HPDE6-E6E7 (cell line): Measurements from ENCODE around the gene OR4A15.

Experiments used
- DNase-seq: peaks from one replicate; pipeline ENCODE4 v3.0.0; 2011; ENCODE audit warnings: missing footprints; ENCODE audit errors: extremely low spot score

Gene OR4A15

GRCh38 chr11:55367674-55368073 is at the start of gene OR4A15:
Gene OR4A15, plus strand, starts transcription at chr11:55367974. Its CDS starts 0 bp downstream, at chr11:55367974.
- no peak for DNase-seq

DNA sequence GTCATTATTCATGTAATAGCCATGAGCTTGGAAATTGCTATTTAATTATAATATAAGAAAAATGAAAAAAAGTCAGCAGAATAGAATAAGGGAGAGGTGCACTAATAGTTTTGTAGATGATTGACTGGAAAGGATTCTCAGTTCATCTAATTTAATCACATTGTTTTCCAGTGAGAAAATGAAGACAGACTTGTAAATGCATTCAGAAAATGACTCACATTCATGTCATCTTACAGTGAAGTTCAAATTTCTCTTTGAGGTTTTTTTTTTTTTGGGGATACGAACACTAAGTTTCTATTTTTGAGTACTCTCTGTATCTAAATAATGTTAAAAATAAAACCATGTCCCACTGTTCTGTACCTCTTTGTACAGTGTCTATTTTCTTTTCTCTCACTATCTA is 43.3 kb upstream of the OR4A15 start:
- DNase-seq = no peak

DNA sequence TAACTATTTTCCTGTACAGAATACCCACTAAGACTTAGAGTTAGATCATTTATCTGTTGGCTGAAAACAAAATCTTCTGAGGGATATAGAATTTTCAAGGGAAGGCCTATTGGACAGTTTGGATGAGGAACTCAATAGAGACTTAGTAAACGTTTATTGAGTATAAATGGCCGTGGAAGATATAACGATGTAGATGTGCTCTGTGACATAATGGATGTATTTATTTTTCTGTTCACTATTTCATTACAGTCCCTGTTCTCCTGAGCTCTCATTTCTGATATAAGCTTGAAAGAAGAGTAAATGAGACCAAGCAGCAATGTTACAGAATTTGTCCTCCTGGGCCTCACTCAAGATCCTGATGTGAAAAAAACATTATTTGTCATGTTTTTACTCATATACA is 24.9 kb upstream of the OR4A15 start, which contains the start of gene OR4A16:
Gene OR4A16, plus strand, starts transcription at position 301 of the 400 bp plus-strand sequence. Its CDS starts 0 bp downstream, at position 301.
- DNase-seq = no peak

- DNase-seq = no peak
These were observed 22.5 kb upstream of the OR4A15 start for GRCh38 chr11:55345306-55345705.

- DNase-seq = no peak
These were observed 18.7 kb upstream of the OR4A15 start for GRCh38 chr11:55349032-55349431.

DNA sequence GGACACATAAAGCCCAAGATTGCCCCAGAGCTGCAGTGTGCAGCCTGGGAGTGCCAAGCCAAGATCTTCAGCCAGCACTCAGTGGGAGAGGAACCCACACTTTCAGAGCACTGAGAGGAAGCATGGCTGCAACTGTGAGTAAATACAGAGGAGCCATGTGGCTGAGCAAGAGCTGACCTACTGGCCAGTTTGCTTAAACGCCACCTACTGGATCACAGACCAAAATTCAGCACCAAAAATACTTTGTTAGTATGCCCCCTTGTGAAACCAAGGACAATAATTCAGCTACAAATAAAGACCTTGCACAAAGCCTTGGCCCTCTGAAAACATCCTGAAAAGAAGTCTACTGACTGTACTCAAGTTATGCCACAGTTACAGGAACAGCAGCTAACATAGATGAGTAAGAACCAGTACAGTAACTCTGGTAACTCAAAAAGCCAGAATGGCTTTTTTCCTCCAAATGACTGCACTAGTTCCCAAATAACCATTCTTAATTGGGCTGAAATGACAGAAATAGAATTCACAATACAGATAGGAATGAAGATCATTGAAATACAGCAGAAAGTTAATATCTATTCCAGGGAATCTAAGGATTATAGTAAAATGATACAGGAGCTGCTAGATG is 10.1 kb upstream of the OR4A15 start:
- no peak for DNase-seq

GRCh38 chr11:55401011-55401410 is 33.2 kb downstream of the OR4A15 start:
- no peak for DNase-seq
